K562 (cell line): ENCODE measurements around the gene VWA7. TPM values are rescaled to one million over a fixed set of nuclear protein-coding genes. Genes with fewer than 3 reads are reported as not detected.

Source experiments
- ATAC-seq: fragments of 200-7000 bp; cut with Tn5 transposase; 3 replicates; pipeline ENCODE4 v1.9.1; 2020; ENCODE audit warnings: moderate library complexity
- BruUV-seq: library from RNA; stranded (reverse); fragments of 400-500 nt; replicated peaks from 2 replicates; lab custom pipeline; 2021; lab: Mats Ljungman, UMichigan
- CTCF ChIA-PET: fragments of 300-600 bp; formaldehyde crosslinking; extraction: SDS; loops from one replicate; lab custom pipeline; 2021; ENCODE audit warnings: low intra/inter-chr PET ratio; lab: Yijun Ruan, JAX
- POLR2A ChIA-PET: fragments of 300-600, 350-650 bp; sonication (Branson Sonifier 250); formaldehyde crosslinking; extraction: SDS; loops from one replicate; lab custom pipeline; 2021; ENCODE audit warnings: antibody characterized with exemption, inconsistent platforms; lab: Yijun Ruan, JAX
- DNase-seq, 4 experiments: peaks; one replicate each; pipeline versions ENCODE4 v3.0.0 to v3.0.0-alpha.2; 2011 to 2018; ENCODE audit warnings: low spot score in 3 of 4, mixed read lengths in 3 of 4; ENCODE audit errors: extremely low read depth in 1 of 4
- FAIRE-seq: peaks from 2 replicates; lab custom pipeline; 2011; peaks lifted over from hg19 to GRCh38; lab: Jason Lieb, UNC
- H2AFZ ChIP-seq: 2 replicates; pipeline ENCODE4 v1.6.0; 2011; ENCODE audit warnings: low read depth, low read length, control low read depth, inconsistent platforms
- H3K27ac ChIP-seq: fragments of 200-600 bp; 3 replicates; pipeline ENCODE4 v1.8.0; 2011; ENCODE audit warnings: low read depth, mild to moderate bottlenecking, control low read depth, inconsistent platforms, low read length, moderate library complexity, mixed read lengths; ENCODE audit errors: extremely low read depth
- H3K27me3 ChIP-seq, 2 experiments: fragments of 300-600 bp in 1 of 2; 2 replicates in 1 of 2; 3 replicates in 1 of 2; pipeline versions ENCODE4 v1.6.0 to v1.8.0; 2011; ENCODE audit warnings: inconsistent platforms in 2 of 2, low read length in 2 of 2, mild to moderate bottlenecking in 1 of 2, mixed read lengths in 1 of 2, moderate library complexity in 1 of 2; ENCODE audit not compliant: control insufficient read depth in 2 of 2, insufficient read depth in 2 of 2
- H3K36me3 ChIP-seq: fragments of 300-600 bp; 3 replicates; pipeline ENCODE4 v1.8.0; 2011; ENCODE audit warnings: mild to moderate bottlenecking, low read length, inconsistent platforms; ENCODE audit not compliant: control insufficient read depth, insufficient read depth
- H3K4me1 ChIP-seq, 2 experiments: fragments of 200-600 bp in 1 of 2; replicated peaks in 1 of 2; 2 replicates in 1 of 2; 3 replicates in 1 of 2; pipeline versions ENCODE4 v1.5.1 to v1.8.0; 2011; ENCODE audit warnings: inconsistent platforms in 2 of 2, low read length in 2 of 2, mild to moderate bottlenecking in 1 of 2, mixed read lengths in 1 of 2, moderate library complexity in 1 of 2; ENCODE audit not compliant: control insufficient read depth in 2 of 2, insufficient read depth in 2 of 2
- H3K4me2 ChIP-seq: 2 replicates; pipeline ENCODE4 v1.6.1; 2011; ENCODE audit warnings: low read length, control low read depth, inconsistent platforms, mixed read lengths; ENCODE audit not compliant: insufficient read depth
- H3K4me3 ChIP-seq: fragments of 200-600 bp; sonication (generic), shearing (Covaris generic); 2 replicates; pipeline ENCODE4 v1.5.1; 2016; ENCODE audit warnings: control low read depth, inconsistent platforms
- H3K79me2 ChIP-seq: fragments of 200-600 bp; 3 replicates; pipeline ENCODE4 v1.8.0; 2011; ENCODE audit warnings: low read length, inconsistent platforms; ENCODE audit not compliant: control insufficient read depth, insufficient read depth
- H3K9ac ChIP-seq, 2 experiments: 2 replicates each; pipeline versions ENCODE4 v1.6.0 to v1.6.1; 2011; ENCODE audit warnings: low read depth in 2 of 2, low read length in 2 of 2, control low read depth in 1 of 2, inconsistent platforms in 1 of 2, mild to moderate bottlenecking in 1 of 2, mixed read lengths in 1 of 2; ENCODE audit not compliant: insufficient read depth in 1 of 2
- H3K9me1 ChIP-seq: one replicate; pipeline ENCODE4 v1.6.0; 2011; ENCODE audit warnings: inconsistent platforms, mild to moderate bottlenecking, low read length, moderate library complexity; ENCODE audit not compliant: control insufficient read depth, insufficient read depth
- H3K9me3 ChIP-seq: replicated peaks from 2 replicates; pipeline ENCODE4 v1.5.1; 2011; ENCODE audit warnings: low read depth, low read length, inconsistent platforms; ENCODE audit not compliant: control insufficient read depth, insufficient read depth
- H4K20me1 ChIP-seq: replicated peaks from 2 replicates; pipeline ENCODE4 v1.6.1; 2011; ENCODE audit warnings: low read length, inconsistent platforms, mixed read lengths; ENCODE audit not compliant: control insufficient read depth, insufficient read depth
- ATF4 ChIP-seq: fragments of 450-650 bp; formaldehyde crosslinking; IDR thresholded peaks from 2 replicates; pipeline ENCODE4 v1.4.0; 2022; ENCODE audit warnings: mild to moderate bottlenecking, moderate library complexity
- CHAMP1 ChIP-seq: fragments of 450-650 bp; IDR thresholded peaks from 2 replicates; pipeline ENCODE4 v1.6.1; 2016; ENCODE audit warnings: mild to moderate bottlenecking
- CREB3 ChIP-seq: fragments of 450-650 bp; conservative IDR thresholded peaks from 2 replicates; pipeline ENCODE4 v1.6.1; 2016; ENCODE audit warnings: missing genetic modification characterization, low read depth, mild to moderate bottlenecking, missing compliant biosample characterization, moderate library complexity
- GATAD2A ChIP-seq: fragments of 450-650 bp; IDR thresholded peaks from 2 replicates; pipeline ENCODE4 v1.6.1; 2017
- NFYB ChIP-seq: IDR thresholded peaks from 2 replicates; pipeline ENCODE4 v1.6.1; 2011; ENCODE audit warnings: mild to moderate bottlenecking, moderate library complexity; ENCODE audit not compliant: insufficient read length; ENCODE audit errors: extremely low read depth
- PTTG1 ChIP-seq: fragments of 450-650 bp; IDR thresholded peaks from 2 replicates; pipeline ENCODE4 v1.6.1; 2016; ENCODE audit warnings: low read depth, mild to moderate bottlenecking, missing genetic modification characterization, missing compliant biosample characterization
- PYGO2 ChIP-seq: fragments of 450-650 bp; IDR thresholded peaks from 2 replicates; pipeline ENCODE4 v1.6.1; 2016; ENCODE audit warnings: mild to moderate bottlenecking, missing genetic modification characterization, moderate library complexity, missing compliant biosample characterization
- RAD21 ChIP-seq, 2 experiments: fragments of 250-450 bp in 1 of 2; fragments of 450-650 bp in 1 of 2; sonication (Bioruptor Pico) in 1 of 2; formaldehyde crosslinking in 1 of 2; IDR thresholded peaks in 1 of 2; conservative IDR thresholded peaks in 1 of 2; 2 replicates each; pipeline versions ENCODE4 v1.4.0 to v1.8.0; 2020 to 2022; ENCODE audit warnings: mild to moderate bottlenecking in 2 of 2, moderate library complexity in 1 of 2
- RBM22 ChIP-seq: fragments of 200-400 bp; formaldehyde crosslinking; IDR thresholded peaks from 2 replicates; pipeline ENCODE4 v1.6.1; 2018; ENCODE audit warnings: low read length, low read depth; ENCODE audit not compliant: poor library complexity, severe bottlenecking
- SAFB ChIP-seq: fragments of 200-400 bp; formaldehyde crosslinking; IDR thresholded peaks from 2 replicates; pipeline ENCODE4 v1.6.1; 2017; ENCODE audit warnings: low read depth, low read length, borderline replicate concordance
- SIRT6 ChIP-seq: IDR thresholded peaks from one replicate; pipeline ENCODE4 v1.6.1; 2012; ENCODE audit warnings: low read depth, mild to moderate bottlenecking, control low read depth, inconsistent platforms, low read length, moderate library complexity
- ZNF133 ChIP-seq: fragments of 250-450 bp; sonication (Bioruptor Pico); IDR thresholded peaks from 2 replicates; pipeline ENCODE4 v1.4.0; 2020; ENCODE audit warnings: mild to moderate bottlenecking
- ZNF57 ChIP-seq: fragments of 450-650 bp; formaldehyde crosslinking; IDR thresholded peaks from 2 replicates; pipeline ENCODE4 v1.4.0; 2020; ENCODE audit warnings: mild to moderate bottlenecking, moderate library complexity
- WGBS: fragments of 100-300 bp; shearing (Covaris generic); methylation state at CpG from one replicate; pipeline ENCODE4 v1.1.6; 2016; ENCODE audit warnings: low coverage, mixed read lengths; ENCODE audit not compliant: insufficient coverage; ENCODE audit errors: missing lambda C conversion rate; 5-methylcytosine and 5-hydroxymethylcytosine counted together
- in situ Hi-C: fragments of 300-500 bp; cut with MboI; formaldehyde crosslinking; loops from 4 replicates; pipeline ENCODE4 v1.15.0; 2018; ENCODE audit warnings: inconsistent platforms, mixed read lengths
- intact Hi-C: fragments of 100-400 bp; cut with micrococcal nuclease; formaldehyde crosslinking; loops from 2 replicates; pipeline ENCODE4 v1.14.2; 2022
- polyA plus RNA-seq, 8 experiments: library from polyadenylated mRNA; depleted of rRNA in 4 of 8; stranded (reverse) in 5 of 8; unstranded in 3 of 8; fragments of >200 nt; fragmentation: Nextera tagmentation in 2 of 8; fragmentation: Illumina TruSeq in 1 of 8; extraction: Ambion mirVana in 2 of 8; extraction: Trizol in 1 of 8; gene quantifications; 2 replicates each; pipeline versions ENCODE4 v1.2.1 to v1.2.3, GENCODE V29; 2011 to 2014; ENCODE audit warnings: inconsistent platforms in 1 of 8, missing spikeins in 1 of 8
- total RNA-seq, 7 experiments: library from RNA; depleted of rRNA in 6 of 7; stranded (reverse); fragments of >200 nt in 6 of 7; fragmentation: Illumina TruSeq in 2 of 7; extraction: Trizol in 2 of 7; gene quantifications; 2 replicates each; pipeline versions ENCODE4 v1.2.1 to v1.2.3, GENCODE V29; 2011 to 2021; ENCODE audit warnings: low replicate concordance in 1 of 7

Gene VWA7
- total and polyA plus RNA-seq, 9 of the 15 experiments (the other 6 are each of a cell fraction or from before 2014, with no cell fraction given) = 0.18 to 2.9 (median 0.95) TPM

GRCh38 chr6:31730631-31731086 is 46.5 kb downstream of the VWA7 start (continued):
- peak; percentile 58 for TF ChIP-seq ATF4 (CRISPR knock-in tag)
- TF ChIP-seq ZNF57 (CRISPR knock-in tag) = 0 out of 2 replicates have a peak, but pooled peaks have one; percentile 61
- TF ChIP-seq, all 486 proteins: peak for 19

- BruUV-seq = no TSS peak
- Histone ChIP-seq H3K36me3 (peaks cover 75% of the 10 kb centered on the region), H3K4me3 (peak overlapping the region; percentile 65), H3K9me3 (no peaks in the 10 kb centered on the region), H3K9ac (peak overlapping the region; percentile 58 to 85), H3K27me3 (no peaks in the 10 kb centered on the region), H3K4me2 (peak overlapping the region; percentile 94), H3K9me1 (peaks cover 5% of the 10 kb centered on the region), H3K27ac (peak overlapping the region; percentile 75), H2AFZ (peak overlapping the region; percentile 37; the same call in 1 of the 2 replicates), H3K79me2 (peaks cover 46% of the 10 kb centered on the region), H4K20me1 (peaks cover 18% of the 10 kb centered on the region), H3K4me1 (peaks cover 53 to 67% of the 10 kb centered on the region in 2 experiments)
- intact Hi-C loops (loop anchor here (1.0 to 10.0 kb wide), 5 partner anchors 39 to 245 kb away; partner anchors contain the start of genes DXO, HSPA1B and VARS1), in situ Hi-C loops (no loop called here)
- whole genome bisulfite sequencing = 3% methylated on average over 46 of the region's 46 CpGs
- POLR2A ChIA-PET = interaction anchor here (0.6 to 15.0 kb wide), 44 partner anchors 4 to 244 kb away, joined by 3 to 236 read pairs (median 5); partner anchors contain the start of genes ABHD16A, C6orf47, CLIC1 and CSNK2B
- CTCF ChIA-PET = interaction anchor here (0.7 to 2.0 kb wide), 3 partner anchors 30 to 50 kb away, joined by 3 to 18 read pairs (median 4); no protein-coding TSS in a partner anchor
- peak; percentile 23 for FAIRE-seq
- peak; percentile 96 to 98 (median 98) for DNase-seq
- ATAC-seq = peak; percentile 82
- TF ChIP-seq CHAMP1 = no peak
- peak; percentile 86; the same call in 1 of the 2 replicates for TF ChIP-seq SAFB
- peak; percentile 35 to 60 for TF ChIP-seq RAD21 (CRISPR knock-in tag; conservative IDR thresholded peaks at IDR 0.05 in 1 of 2, IDR thresholded peaks at IDR 0.05 in 1 of 2)
- TF ChIP-seq ZNF133 (CRISPR knock-in tag) = peak; percentile 61; the same call in 1 of the 2 replicates
- TF ChIP-seq GATAD2A = no peak
- TF ChIP-seq RBM22 = peak; percentile 99
- TF ChIP-seq PTTG1 (tag) = no peak
- TF ChIP-seq PYGO2 (tag) = 0 out of 2 replicates have a peak, but pooled peaks have one; percentile 28
- TF ChIP-seq SIRT6 = peak; percentile 93
- no peak for TF ChIP-seq CREB3 (tag)
- TF ChIP-seq NFYB = no peak
These were observed 47.0 kb downstream of the VWA7 start for GRCh38 chr6:31729979-31730630.
